GM12875 (cell line): ENCODE data around the gene CLEC2D.
"Not testable (repeated sequence)": the region's sequence is repeated elsewhere in the genome, so short reads cannot be mapped to it uniquely, and the experiment has no call there.

Experiments used
- H3K4me3 ChIP-seq: one replicate; pipeline ENCODE4 v1.5.1; 2011; ENCODE audit warnings: low read depth, low read length, control low read depth
- CTCF ChIP-seq: IDR thresholded peaks from 2 replicates; pipeline ENCODE4 v1.5.1; 2011; ENCODE audit warnings: low read depth, mild to moderate bottlenecking, control low read depth, inconsistent platforms, low read length, moderate library complexity, borderline replicate concordance; ENCODE audit not compliant: insufficient read depth

CLEC2D gene

GRCh38 chr12:9735601-9736000 lies 66.1 kb downstream of the CLEC2D start:
- no peak overlapping the region for H3K4me3 ChIP-seq
- TF ChIP-seq CTCF: no peak

GRCh38 chr12:9736936-9737705 lies 67.6 kb downstream of the CLEC2D start:
- no peak for TF ChIP-seq CTCF
- no peak overlapping the region for H3K4me3 ChIP-seq

DNA sequence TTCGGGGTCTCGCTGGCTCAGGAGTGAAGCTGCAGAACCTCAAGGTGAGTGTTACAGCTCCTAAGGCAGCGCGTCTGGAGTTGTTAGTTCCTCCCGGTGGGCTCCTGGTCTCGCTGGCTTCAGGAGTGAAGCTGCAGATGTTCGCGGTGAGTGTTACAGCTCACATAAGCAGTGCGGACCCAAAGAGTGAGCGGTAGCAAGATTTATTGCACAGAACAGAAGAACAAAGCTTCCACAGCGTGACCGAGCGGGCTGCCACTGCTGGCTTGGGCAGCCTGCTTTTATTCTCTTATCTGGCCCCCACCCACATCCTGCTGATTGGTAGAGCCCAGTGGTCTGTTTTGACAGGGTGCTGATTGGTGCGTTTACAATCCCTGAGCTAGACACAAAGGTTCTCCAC lies 69.4 kb downstream of the CLEC2D start:
- not testable (repeated sequence) for H3K4me3 ChIP-seq

- H3K4me3 ChIP-seq: not testable (repeated sequence)
Measured at GRCh38 chr12:9739404-9740105, 70.0 kb downstream of the CLEC2D start.

GRCh38 chr12:9740106-9740750 lies 70.7 kb downstream of the CLEC2D start:
- TF ChIP-seq CTCF: no peak
- H3K4me3 ChIP-seq: no peak overlapping the region

- TF ChIP-seq CTCF: no peak
- H3K4me3 ChIP-seq: no peak overlapping the region
Measured at GRCh38 chr12:9741726-9742125, 72.2 kb downstream of the CLEC2D start.

- no peak overlapping the region for H3K4me3 ChIP-seq
- no peak for TF ChIP-seq CTCF
Measured at GRCh38 chr12:9742661-9743060, 73.1 kb downstream of the CLEC2D start.

DNA sequence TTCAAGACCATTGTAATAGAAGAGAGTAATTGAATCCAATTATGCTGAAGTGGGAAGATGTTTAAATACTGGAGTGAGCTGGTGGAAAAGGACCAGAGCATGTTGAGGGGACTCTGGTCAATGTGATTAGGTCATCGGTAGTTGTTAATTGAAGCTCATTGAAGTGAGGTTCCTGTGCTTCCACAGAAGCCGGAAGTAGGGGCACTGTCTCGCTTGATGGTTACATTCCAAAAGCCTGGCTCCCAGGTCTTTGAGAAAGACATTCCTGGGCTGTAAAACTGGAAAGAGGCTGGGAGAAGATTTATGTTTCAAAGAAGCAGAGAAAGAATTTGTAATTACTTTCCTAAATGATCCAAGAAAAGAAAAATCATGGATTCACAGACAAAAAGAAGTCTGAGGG lies 75.7 kb downstream of the CLEC2D start:
- no peak for TF ChIP-seq CTCF
- H3K4me3 ChIP-seq: no peak overlapping the region
